LNCaP clone FGC (cell line): ENCODE data around the gene DLGAP1.

Experiments
- DNase-seq: peaks from one replicate; pipeline ENCODE4 v3.0.0-alpha.2; 2011; ENCODE audit warnings: low read depth
- H3K4me3 ChIP-seq: 2 replicates; pipeline ENCODE4 v1.5.1; 2011; ENCODE audit warnings: mild to moderate bottlenecking, low read depth, low read length, control low read depth
- CTCF ChIP-seq: IDR thresholded peaks from 2 replicates; pipeline ENCODE4 v1.5.1; 2012; ENCODE audit warnings: mild to moderate bottlenecking; ENCODE audit not compliant: control insufficient read depth, insufficient read depth; ENCODE audit errors: extremely low read depth

Gene DLGAP1

GRCh38 chr18:4283746-4284291 is 171.3 kb downstream of the DLGAP1 start:
- no peak for TF ChIP-seq CTCF
- no peak for DNase-seq
- H3K4me3 ChIP-seq = no peak overlapping the region

DNA sequence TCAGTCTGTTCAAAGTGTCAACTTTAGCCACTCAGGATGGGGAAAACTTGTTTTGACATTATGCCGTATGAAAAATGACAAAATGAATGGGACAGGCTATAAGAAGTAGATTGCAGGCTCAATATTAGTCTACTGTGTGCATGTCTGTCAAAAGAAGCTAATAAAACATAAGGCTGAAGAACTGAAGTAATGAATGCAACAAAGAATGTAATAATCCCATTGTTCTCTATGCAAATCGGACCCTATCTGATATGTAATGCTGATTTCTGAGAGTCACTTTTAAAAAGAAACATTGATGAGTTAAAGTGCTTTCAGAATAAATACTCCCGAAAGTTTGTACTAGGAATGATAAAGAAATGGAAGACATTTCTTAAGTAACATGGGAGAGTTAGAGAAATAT is 172.2 kb downstream of the DLGAP1 start:
- TF ChIP-seq CTCF = no peak
- no peak overlapping the region for H3K4me3 ChIP-seq
- no peak for DNase-seq

DNA sequence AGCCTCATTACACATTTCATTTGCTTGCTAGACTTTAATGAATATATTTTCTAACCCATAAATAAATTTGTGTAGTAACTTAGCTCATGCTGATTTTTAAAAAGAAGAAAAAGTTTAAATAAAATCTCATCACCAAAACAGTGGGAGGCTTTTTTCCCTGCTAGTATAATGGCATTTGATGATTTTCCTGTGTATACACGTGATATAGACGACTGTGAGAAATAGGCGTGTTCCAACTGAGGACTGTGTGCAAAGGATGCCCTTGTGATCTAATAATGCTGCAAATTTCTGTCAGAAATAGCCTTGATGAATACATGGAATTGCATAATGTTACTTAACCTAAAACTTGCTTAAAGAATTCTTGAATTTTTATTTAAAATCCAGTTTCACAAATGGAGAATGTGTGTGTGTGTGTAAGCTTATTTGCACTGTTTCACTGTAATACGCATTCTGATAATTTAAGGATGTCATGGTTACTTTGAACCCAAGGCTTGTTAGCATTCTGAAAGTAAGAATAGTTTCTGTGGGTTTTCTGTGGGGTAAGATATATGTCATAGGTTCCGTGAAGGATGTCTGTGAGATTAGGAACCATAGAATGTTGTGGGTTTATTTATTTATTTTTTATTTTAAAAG is 178.0 kb downstream of the DLGAP1 start:
- no peak for TF ChIP-seq CTCF
- H3K4me3 ChIP-seq = no peak overlapping the region
- DNase-seq = no peak

DNA sequence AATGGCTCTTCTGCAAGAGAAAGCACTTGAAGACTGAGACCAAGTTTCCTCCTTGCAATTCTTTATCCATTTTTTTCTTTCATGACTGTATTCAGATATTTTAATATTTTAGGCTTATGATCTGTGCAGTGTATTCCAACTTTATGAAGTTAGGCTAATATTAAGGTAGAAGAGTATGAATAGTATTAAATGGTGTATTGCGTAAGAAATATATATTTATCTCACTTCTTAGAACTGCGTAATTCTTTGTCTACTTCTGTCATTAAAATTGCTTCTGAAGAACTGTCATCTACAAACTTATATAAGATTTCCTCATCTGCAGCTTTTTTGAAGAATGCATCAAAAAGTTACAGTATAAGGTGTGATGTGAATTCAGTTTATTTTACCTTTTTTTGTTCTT is 183.2 kb downstream of the DLGAP1 start:
- no peak overlapping the region for H3K4me3 ChIP-seq
- TF ChIP-seq CTCF = no peak
- no peak for DNase-seq

GRCh38 chr18:4270988-4271387 is 184.1 kb downstream of the DLGAP1 start:
- TF ChIP-seq CTCF = no peak
- DNase-seq = no peak
- H3K4me3 ChIP-seq = no peak overlapping the region

DNA sequence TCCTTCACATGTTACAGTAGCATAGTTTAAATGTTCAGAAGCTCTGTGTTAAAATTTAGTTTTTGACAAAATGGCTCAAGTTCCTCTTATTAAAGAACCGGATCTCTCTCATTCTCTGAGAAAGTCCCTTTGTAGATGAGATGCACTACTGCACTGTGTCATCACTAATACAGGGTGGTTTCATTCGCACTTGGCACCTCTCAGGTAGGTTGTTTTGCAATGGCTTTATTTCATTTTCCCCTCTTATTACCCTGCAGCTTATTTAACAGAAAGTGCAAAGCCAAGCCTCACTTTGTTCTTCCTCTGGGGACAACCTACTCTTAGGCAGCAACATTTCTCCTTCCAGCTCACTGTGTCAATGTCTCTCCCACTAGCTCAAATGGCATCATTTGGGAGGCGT is 185.1 kb downstream of the DLGAP1 start:
- TF ChIP-seq CTCF = no peak
- H3K4me3 ChIP-seq = no peak overlapping the region
- DNase-seq = no peak

GRCh38 chr18:4267641-4268040 is 187.5 kb downstream of the DLGAP1 start:
- no peak for DNase-seq
- no peak overlapping the region for H3K4me3 ChIP-seq

More at GRCh38 chr18:4267641-4268040, 187.5 kb downstream of the DLGAP1 start:
- TF ChIP-seq CTCF = no peak
